HG03469 (cell line): ENCODE results near the gene APPBP2.

Experiments
- ATAC-seq: cut with Tn5 transposase; IDR thresholded peaks from one replicate; pipeline ENCODE4 v1.9.1; 2021; ENCODE audit warnings: mild to moderate bottlenecking, moderate library complexity, moderate number of reproducible peaks; ENCODE audit not compliant: unreplicated experiment

APPBP2 gene

DNA sequence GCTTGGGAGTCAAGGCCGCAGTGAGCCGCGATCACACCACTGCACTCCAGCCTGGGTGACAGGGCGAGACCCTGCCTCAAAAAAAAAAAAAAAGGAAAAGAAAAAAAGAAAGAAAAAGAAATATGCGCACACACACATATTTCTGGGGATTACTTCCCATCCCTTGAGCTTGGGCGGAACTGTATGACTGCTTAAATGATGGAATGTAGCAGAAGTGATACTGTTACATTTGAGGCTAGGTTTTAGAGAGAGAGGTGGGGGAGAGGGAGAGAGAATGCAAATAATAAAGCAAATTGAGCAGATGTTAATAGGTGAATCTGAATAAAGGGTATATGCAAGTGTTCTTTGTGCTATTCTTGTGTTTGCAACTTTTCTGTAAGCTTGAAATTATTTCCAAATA lies 122.1 kb downstream of the APPBP2 start:
- no peak for ATAC-seq

- no peak for ATAC-seq
These were observed 122.6 kb downstream of the APPBP2 start for GRCh38 chr17:60403523-60403810.

GRCh38 chr17:60401819-60402218 lies 124.2 kb downstream of the APPBP2 start:
- no peak for ATAC-seq

- ATAC-seq: no peak
These were observed 127.6 kb downstream of the APPBP2 start for GRCh38 chr17:60398227-60398959.

GRCh38 chr17:60396412-60396811 lies 129.6 kb downstream of the APPBP2 start:
- ATAC-seq: no peak

DNA sequence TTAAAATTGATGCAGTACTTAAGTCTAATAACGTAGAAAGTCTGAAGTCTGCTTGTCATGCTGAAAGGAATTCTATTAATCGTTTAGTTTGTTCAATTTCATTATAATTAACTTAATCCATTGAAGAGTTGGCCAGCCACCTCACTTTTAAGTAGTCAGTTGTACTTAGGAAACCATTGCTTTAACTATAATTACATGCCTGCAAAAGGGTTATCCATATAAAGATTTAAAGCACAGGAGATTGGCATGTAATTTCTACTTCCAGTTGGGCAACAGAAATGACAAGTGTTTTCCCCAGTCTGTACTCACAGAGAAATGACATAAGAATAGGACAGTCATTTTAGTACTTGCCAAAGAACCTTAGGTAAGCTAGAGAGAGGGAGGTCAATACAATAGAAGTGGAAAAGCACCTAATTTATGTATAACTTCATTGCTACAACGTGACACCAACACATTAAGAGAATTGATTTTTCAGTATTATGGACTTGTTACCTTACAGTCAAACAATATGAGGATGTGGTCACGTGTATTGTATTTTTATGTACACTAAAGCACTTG lies 130.5 kb downstream of the APPBP2 start:
- no peak for ATAC-seq

DNA sequence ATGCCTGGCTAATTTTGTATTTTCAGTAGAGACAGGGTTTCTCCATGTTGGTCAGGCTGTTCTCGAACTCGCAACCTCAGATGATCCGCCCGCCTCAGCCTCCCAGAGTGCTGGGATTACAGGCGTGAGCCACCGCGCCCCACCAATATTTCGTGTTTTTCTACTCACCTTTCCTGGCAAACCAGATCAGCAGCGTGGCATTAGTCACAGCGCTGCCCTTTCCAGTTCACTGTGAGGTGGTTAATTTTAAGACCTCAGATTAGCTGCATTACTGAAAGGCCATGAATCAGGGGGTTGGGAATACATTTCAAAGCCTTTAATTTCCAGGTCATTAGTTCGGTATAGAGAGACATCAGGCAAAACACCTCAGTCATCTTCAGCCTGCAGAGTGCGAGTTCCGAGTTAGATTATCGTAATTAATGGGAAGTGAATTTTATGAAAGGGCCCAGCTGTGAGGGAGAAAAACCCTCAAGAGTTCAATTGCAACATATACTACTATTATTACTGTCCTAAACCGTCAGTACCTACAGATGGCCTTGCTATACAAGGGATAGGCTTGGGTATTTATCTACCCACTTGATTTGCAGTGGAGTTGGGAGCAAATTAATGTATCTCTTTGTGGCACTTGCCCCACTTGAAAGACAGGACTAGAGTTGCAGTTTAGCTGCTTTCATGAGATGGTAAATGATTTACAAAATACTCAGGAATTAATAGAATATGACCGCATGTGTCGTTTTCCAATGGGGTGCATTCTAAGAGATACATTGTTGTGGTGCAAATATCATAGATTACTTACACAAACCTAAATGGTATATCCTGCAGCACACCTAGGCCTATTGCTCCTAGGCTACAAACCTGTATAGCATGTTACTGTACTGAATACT lies 132.0 kb downstream of the APPBP2 start:
- no peak for ATAC-seq
